Esophagus squamous epithelium (tissue), 4 donors: ENCODE results near the gene MAN2B1.

Experiments
- CTCF ChIP-seq, 6 experiments: fragments of 450-650 bp in 4 of 6; fragments of 200-600 bp in 2 of 6; sonication (generic) in 2 of 6; IDR thresholded peaks; one replicate each; pipeline ENCODE4 v1.5.1; 2016 to 2019; ENCODE audit warnings: antibody characterized with exemption in 6 of 6, mild to moderate bottlenecking in 4 of 6, moderate library complexity in 4 of 6
- POLR2A ChIP-seq, 4 donors: fragments of 450-650 bp; IDR thresholded peaks; one replicate each; pipeline ENCODE4 v1.6.1; 2017; ENCODE audit warnings: antibody characterized with exemption in 4 of 4, mild to moderate bottlenecking in 4 of 4, moderate library complexity in 3 of 4

GRCh38 chr19:12647490-12648071, 19.0 kb downstream of the MAN2B1 start:
- TF ChIP-seq CTCF (IDR thresholded peaks at IDR 0.05) (no peak), POLR2A (IDR thresholded peaks at IDR 0.05) (no peak)
